Activated CD4-positive, alpha-beta T cell treated with anti-CD3 and anti-CD28 coated beads for 36 hours (primary cell): ENCODE data around the gene SLC25A46. TPM values are rescaled to one million over a fixed set of nuclear protein-coding genes. Genes with fewer than 3 reads are reported as not detected.
"Not testable (repeated sequence)": the region's sequence is repeated elsewhere in the genome, so short reads cannot be mapped to it uniquely, and the experiment has no call there.

Experiments used
- ATAC-seq: fragments of 200-7000 bp; cut with Tn5 transposase; one replicate; pipeline ENCODE4 v1.10.0; 2021; ENCODE audit warnings: mild to moderate bottlenecking, moderate library complexity
- CTCF ChIA-PET: fragments of 350-600 bp; sonication (Branson Sonifier 250); formaldehyde crosslinking; loops from one replicate; lab custom pipeline; 2021; ENCODE audit warnings: antibody characterized with exemption; lab: Charles Lee
- POLR2A ChIA-PET: fragments of 350-600 bp; sonication (Branson Sonifier 250); formaldehyde crosslinking; loops from one replicate; lab custom pipeline; 2021; ENCODE audit warnings: antibody characterized with exemption, inconsistent platforms; lab: Charles Lee
- DNase-seq: peaks from one replicate; pipeline ENCODE4 v3.0.0-alpha.2; 2020
- H3K27ac Mint-ChIP-seq: one replicate; pipeline ENCODE4 v1.8.0; 2021; ENCODE audit warnings: mixed read lengths
- H3K27me3 Mint-ChIP-seq: one replicate; pipeline ENCODE4 v1.8.0; 2021; ENCODE audit warnings: mixed read lengths
- H3K36me3 Mint-ChIP-seq: one replicate; pipeline ENCODE4 v1.8.0; 2021; ENCODE audit warnings: low read depth, mixed read lengths
- H3K4me1 Mint-ChIP-seq: one replicate; pipeline ENCODE4 v1.8.0; 2021; ENCODE audit warnings: mixed read lengths
- H3K4me3 Mint-ChIP-seq: one replicate; pipeline ENCODE4 v1.8.0; 2021; ENCODE audit warnings: mild to moderate bottlenecking, moderate library complexity, mixed read lengths
- H3K9me3 Mint-ChIP-seq: one replicate; pipeline ENCODE4 v1.8.0; 2021; ENCODE audit warnings: low read depth, mixed read lengths
- intact Hi-C, 2 experiments: fragments of 100-400 bp; cut with DNase I in 1 of 2; cut with micrococcal nuclease in 1 of 2; formaldehyde crosslinking; loops; one replicate each; pipeline versions ENCODE4 v1.14.2 to v1.15.1; 2022 to 2024; cut with DNase I, micrococcal nuclease
- total RNA-seq, 2 experiments: library from RNA; stranded (reverse); gene quantifications; one replicate each; pipeline ENCODE4 v1.2.3, GENCODE V29; 2021

The SLC25A46 gene
- total RNA-seq, 2 experiments from 2014 or later = 32.3 to 35.3 TPM

- Mint-ChIP-seq H3K9me3 (no peaks in the 10 kb centered on the region), H3K36me3 (peaks cover 41% of the 10 kb centered on the region), H3K4me3 (no peak overlapping the region), H3K4me1 (peaks cover 42% of the 10 kb centered on the region), H3K27me3 (no peaks in the 10 kb centered on the region), H3K27ac (peak overlapping the region; percentile 69)
- CTCF ChIA-PET = interaction anchor here (1.8 kb wide), 1 partner anchor 13 kb away, joined by 4 read pairs; no protein-coding TSS in a partner anchor
- POLR2A ChIA-PET = interaction anchor here (0.7 kb wide), 1 partner anchor 366 kb away, joined by 4 read pairs; no protein-coding TSS in a partner anchor
- DNase-seq = no peak
- no peak for ATAC-seq
- intact Hi-C loops = loop anchor here in 1 of 2 experiments (5.0 to 10.0 kb wide), 2 partner anchors 338 to 1391 kb away; partner anchors contain the start of gene WDR36
Measured at GRCh38 chr5:110754181-110754580, 15.4 kb downstream of the SLC25A46 start.

GRCh38 chr5:110757118-110757729 lies 18.4 kb downstream of the SLC25A46 start:
- H3K4me3 Mint-ChIP-seq = no peak overlapping the region
- intact Hi-C loops = loop anchor here (1.0 to 10.0 kb wide), 6 partner anchors 108 to 1390 kb away; partner anchors contain the start of genes TSLP (in 1 of the 2) and WDR36 (in 1 of the 2)
- no peaks in the 10 kb centered on the region for H3K9me3 Mint-ChIP-seq
- H3K27ac Mint-ChIP-seq = no peak overlapping the region
- ATAC-seq = no peak
- H3K27me3 Mint-ChIP-seq = no peaks in the 10 kb centered on the region
- peak; percentile 17 for DNase-seq
- H3K4me1 Mint-ChIP-seq = peaks cover 27% of the 10 kb centered on the region
- ChIA-PET CTCF (interaction anchor here (0.7 to 3.3 kb wide), 8 partner anchors 11 to 497 kb away, joined by 3 to 20 read pairs (median 4); no protein-coding TSS in a partner anchor), POLR2A (no interaction called here)
- H3K36me3 Mint-ChIP-seq = peaks cover 28% of the 10 kb centered on the region

- POLR2A ChIA-PET = no interaction called here
- H3K27ac Mint-ChIP-seq = no peak overlapping the region
- DNase-seq = no peak
- H3K9me3 Mint-ChIP-seq = no peaks in the 10 kb centered on the region
- no peaks in the 10 kb centered on the region for H3K27me3 Mint-ChIP-seq
- CTCF ChIA-PET = no interaction called here
- H3K4me3 Mint-ChIP-seq = no peak overlapping the region
- H3K36me3 Mint-ChIP-seq = peaks cover 20% of the 10 kb centered on the region
- intact Hi-C loops = loop anchor here in 1 of 2 experiments (5.0 kb wide), 1 partner anchor 312 kb away; the partner anchor contains the start of gene TSLP
- ATAC-seq = no peak
- H3K4me1 Mint-ChIP-seq = peaks cover 2% of the 10 kb centered on the region
Measured at GRCh38 chr5:110760158-110760557, 21.4 kb downstream of the SLC25A46 start.

- peaks cover 7% of the 10 kb centered on the region for H3K27me3 Mint-ChIP-seq
- ATAC-seq (no peak), DNase-seq (no peak)
- intact Hi-C loops = no loop called here
- H3K27ac Mint-ChIP-seq = no peak overlapping the region
- no peaks in the 10 kb centered on the region for H3K9me3 Mint-ChIP-seq
- H3K4me3 Mint-ChIP-seq = no peak overlapping the region
- CTCF ChIA-PET = interaction anchor here (4.1 kb wide), 1 partner anchor 11 kb away, joined by 20 read pairs; no protein-coding TSS in a partner anchor
- POLR2A ChIA-PET = no interaction called here
- H3K4me1 Mint-ChIP-seq = no peaks in the 10 kb centered on the region
- H3K36me3 Mint-ChIP-seq = no peaks in the 10 kb centered on the region
Measured at GRCh38 chr5:110768138-110768860, 29.5 kb downstream of the SLC25A46 start.

DNA sequence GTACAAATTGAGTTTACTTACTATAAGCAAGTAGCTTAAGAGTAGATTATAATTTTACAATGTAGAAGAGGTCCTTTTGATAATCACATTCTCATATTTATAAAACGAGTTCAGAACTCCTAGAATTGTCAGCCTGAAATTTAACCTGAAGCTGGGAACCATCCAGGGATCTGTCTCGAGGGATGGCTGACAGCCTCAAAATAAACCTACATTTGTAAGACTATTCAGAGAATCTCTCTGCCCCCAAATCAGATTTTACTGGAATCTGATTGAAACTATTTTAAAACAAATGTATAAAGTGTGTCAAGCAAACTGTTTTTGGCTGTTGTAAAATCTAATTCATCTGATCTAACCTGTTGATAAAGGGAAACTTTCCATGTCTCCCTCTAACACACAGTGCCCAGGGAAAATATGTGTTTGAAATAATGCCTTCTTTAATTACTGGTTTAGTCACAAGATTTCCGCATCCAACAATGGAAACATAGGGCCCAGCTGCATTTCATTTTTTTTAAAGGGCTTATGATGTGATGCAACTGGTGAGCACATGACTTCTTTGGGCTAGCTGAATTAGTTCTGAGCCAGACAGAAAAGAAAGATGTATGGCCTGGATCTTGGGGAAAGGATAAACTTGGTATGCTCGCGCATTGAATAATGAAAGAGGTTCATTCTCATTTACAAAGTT lies 30.3 kb downstream of the SLC25A46 start:
- no peaks in the 10 kb centered on the region for H3K36me3 Mint-ChIP-seq
- no peak overlapping the region for H3K27ac Mint-ChIP-seq
- ATAC-seq (no peak), DNase-seq (no peak)
- H3K9me3 Mint-ChIP-seq = no peaks in the 10 kb centered on the region
- intact Hi-C loops = no loop called here
- no peaks in the 10 kb centered on the region for H3K4me1 Mint-ChIP-seq
- H3K27me3 Mint-ChIP-seq = peaks cover 7% of the 10 kb centered on the region
- POLR2A ChIA-PET = no interaction called here
- no peak overlapping the region for H3K4me3 Mint-ChIP-seq
- CTCF ChIA-PET = interaction anchor here (4.1 kb wide), 1 partner anchor 12 kb away, joined by 20 read pairs; no protein-coding TSS in a partner anchor

- Mint-ChIP-seq H3K9me3 (no peaks in the 10 kb centered on the region), H3K4me3 (no peak overlapping the region), H3K36me3 (no peaks in the 10 kb centered on the region), H3K27ac (no peak overlapping the region), H3K4me1 (no peaks in the 10 kb centered on the region), H3K27me3 (peaks cover 8% of the 10 kb centered on the region)
- no peak for DNase-seq
- intact Hi-C loops = no loop called here
- ChIA-PET CTCF (no interaction called here), POLR2A (no interaction called here)
- ATAC-seq = no peak
Measured at GRCh38 chr5:110770286-110770685, 31.5 kb downstream of the SLC25A46 start.

- Mint-ChIP-seq H3K4me1 (no peaks in the 10 kb centered on the region), H3K27me3 (peaks cover 6% of the 10 kb centered on the region), H3K27ac (no peak overlapping the region), H3K36me3 (no peaks in the 10 kb centered on the region), H3K4me3 (no peak overlapping the region), H3K9me3 (peaks cover 3% of the 10 kb centered on the region)
- POLR2A ChIA-PET = no interaction called here
- no peak for ATAC-seq
- CTCF ChIA-PET = no interaction called here
- intact Hi-C loops = no loop called here
- no peak for DNase-seq
Measured at GRCh38 chr5:110784901-110785300, 46.1 kb downstream of the SLC25A46 start.

GRCh38 chr5:110785356-110785755 lies 46.5 kb downstream of the SLC25A46 start:
- POLR2A ChIA-PET = no interaction called here

DNA sequence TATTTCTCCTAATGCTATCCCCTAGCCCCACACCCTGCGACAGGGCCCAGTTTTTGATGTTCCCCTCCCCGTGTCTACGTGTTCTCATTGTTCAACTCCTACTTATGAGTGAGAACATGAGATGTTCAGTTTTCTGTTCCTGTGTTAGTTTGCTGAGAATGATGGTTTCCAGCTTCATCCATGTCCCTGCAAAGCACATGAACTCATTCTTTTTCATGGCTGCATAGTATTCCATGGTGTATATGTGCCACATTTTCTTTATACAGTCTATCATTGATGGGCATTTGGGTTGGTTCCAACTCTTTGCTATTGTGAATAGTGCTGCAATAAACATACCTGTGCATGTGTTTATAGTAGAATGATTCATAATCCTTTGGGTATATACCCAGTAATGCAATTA lies 49.2 kb downstream of the SLC25A46 start:
- H3K4me3 Mint-ChIP-seq, ATAC-seq, CTCF ChIA-PET, H3K4me1 Mint-ChIP-seq, POLR2A ChIA-PET, intact Hi-C loops, H3K9me3 Mint-ChIP-seq, H3K27ac Mint-ChIP-seq, DNase-seq, H3K36me3 Mint-ChIP-seq, H3K27me3 Mint-ChIP-seq: not testable (repeated sequence)

More at GRCh38 chr5:110785356-110785755, 46.5 kb downstream of the SLC25A46 start:
- CTCF ChIA-PET = no interaction called here
- DNase-seq = no peak
- intact Hi-C loops = no loop called here
- Mint-ChIP-seq H3K27ac (no peak overlapping the region), H3K36me3 (no peaks in the 10 kb centered on the region), H3K4me1 (no peaks in the 10 kb centered on the region), H3K4me3 (no peak overlapping the region), H3K9me3 (peaks cover 3% of the 10 kb centered on the region), H3K27me3 (peaks cover 8% of the 10 kb centered on the region)
- ATAC-seq = no peak

GRCh38 chr5:110790673-110791072 lies 51.9 kb downstream of the SLC25A46 start:
- no peak overlapping the region for H3K27ac Mint-ChIP-seq
- no peaks in the 10 kb centered on the region for H3K4me1 Mint-ChIP-seq
- no peak for ATAC-seq
- CTCF ChIA-PET = no interaction called here
- H3K9me3 Mint-ChIP-seq = no peaks in the 10 kb centered on the region
- H3K4me3 Mint-ChIP-seq = no peak overlapping the region
- peaks cover 5% of the 10 kb centered on the region for H3K27me3 Mint-ChIP-seq
- intact Hi-C loops = no loop called here
- POLR2A ChIA-PET = no interaction called here
- DNase-seq = no peak
- H3K36me3 Mint-ChIP-seq = no peaks in the 10 kb centered on the region

GRCh38 chr5:110802998-110803397 lies 64.2 kb downstream of the SLC25A46 start:
- DNase-seq (no peak), ATAC-seq (no peak)
- Mint-ChIP-seq H3K36me3 (no peaks in the 10 kb centered on the region), H3K4me1 (no peaks in the 10 kb centered on the region), H3K4me3 (no peak overlapping the region), H3K27me3 (peaks cover 14% of the 10 kb centered on the region), H3K9me3 (peaks cover 16% of the 10 kb centered on the region), H3K27ac (no peak overlapping the region)
- intact Hi-C loops = no loop called here
- POLR2A ChIA-PET = no interaction called here
- CTCF ChIA-PET = no interaction called here
